VCaP (cell line): Measurements from ENCODE around the gene HELZ.
"Not testable (repeated sequence)": the region's sequence is repeated elsewhere in the genome, so short reads cannot be mapped to it uniquely, and the experiment has no call there.

Source experiments
- H3K27ac ChIP-seq: fragments of 450-650 bp; 2 replicates; pipeline ENCODE4 v1.5.1; 2017
- CTCF ChIP-seq: fragments of 450-650 bp; conservative IDR thresholded peaks from 2 replicates; pipeline ENCODE4 v1.5.1; 2017; ENCODE audit warnings: mild to moderate bottlenecking, moderate library complexity

HELZ gene

GRCh38 chr17:67245073-67245693 is at the start of gene HELZ:
Gene HELZ, minus strand, starts transcription at chr17:67245196. Its CDS starts 26,392 bp downstream, at chr17:67218804.
- TF ChIP-seq CTCF, result no peak
- peak within 1 kb of the TSS; percentile 91 for H3K27ac ChIP-seq

GRCh38 chr17:67293251-67294203 is 48.5 kb upstream of the HELZ start:
- H3K27ac ChIP-seq, result no peak overlapping the region
- TF ChIP-seq CTCF, result peak; percentile 43

- TF ChIP-seq CTCF, result no peak
- no peak overlapping the region for H3K27ac ChIP-seq
Observed at GRCh38 chr17:67290711-67291291, 45.8 kb upstream of the HELZ start.

GRCh38 chr17:67290244-67290643 is 45.2 kb upstream of the HELZ start:
- H3K27ac ChIP-seq, result no peak overlapping the region
- TF ChIP-seq CTCF, result no peak

GRCh38 chr17:67289181-67289876 is 44.3 kb upstream of the HELZ start:
- H3K27ac ChIP-seq, result peak overlapping the region; percentile 26; the same call in 1 of the 2 replicates
- TF ChIP-seq CTCF, result no peak

- not testable (repeated sequence) for H3K27ac ChIP-seq
Observed at GRCh38 chr17:67286826-67287225, 41.8 kb upstream of the HELZ start.

GRCh38 chr17:67285360-67285759 is 40.4 kb upstream of the HELZ start:
- H3K27ac ChIP-seq, result no peak overlapping the region
- no peak for TF ChIP-seq CTCF
